ENCODE data around the gene ZNF513.
A peak's percentile ranks its signal among the peaks of the same experiment; 100 is the strongest.

ZNF513 gene

GRCh38 chr2:27381577-27382181 is 1.1 kb upstream of the ZNF513 start:
- DNase-seq = no peak

GRCh38 chr2:27379836-27380625 is 503 bp downstream of the ZNF513 start:
- peak; percentile 66 for DNase-seq

- no peak for DNase-seq
Observed at GRCh38 chr2:27379383-27379835, 1.1 kb downstream of the ZNF513 start.

- no peak for DNase-seq
Observed at GRCh38 chr2:27378809-27379290, 1.7 kb downstream of the ZNF513 start.

- no peak for DNase-seq
Observed at GRCh38 chr2:27378096-27378808, 2.3 kb downstream of the ZNF513 start.

GRCh38 chr2:27377618-27378095 is 2.9 kb downstream of the ZNF513 start:
- no peak for DNase-seq

- DNase-seq = no peak
Observed at GRCh38 chr2:27376866-27377617, 3.5 kb downstream of the ZNF513 start.

GRCh38 chr2:27376151-27376865 is 4.2 kb downstream of the ZNF513 start:
- DNase-seq = no peak

- DNase-seq = no peak
Observed at GRCh38 chr2:27375513-27376099, 4.9 kb downstream of the ZNF513 start.

- no peak for DNase-seq
Observed at GRCh38 chr2:27373567-27373966, 7.0 kb downstream of the ZNF513 start.

GRCh38 chr2:27372937-27373336 is 7.6 kb downstream of the ZNF513 start:
- no peak for DNase-seq

GRCh38 chr2:27370816-27371620 is 9.5 kb downstream of the ZNF513 start:
- DNase-seq = peak; percentile 74

- peak; percentile 100 for DNase-seq
Observed at GRCh38 chr2:27370026-27370815, 10.3 kb downstream of the ZNF513 start, which contains the start of the genes EIF2B4 and SNX17. Gene EIF2B4 (minus strand): TSS chr2:27370338. CDS start chr2:27370314, 24 bp downstream. Gene SNX17 (plus strand): TSS chr2:27370616. CDS start chr2:27370744, 128 bp downstream.

GRCh38 chr2:27369471-27370025 is 11.0 kb downstream of the ZNF513 start:
- DNase-seq = no peak

- DNase-seq = no peak
Observed at GRCh38 chr2:27363933-27364332, 16.6 kb downstream of the ZNF513 start.

GRCh38 chr2:27362678-27363420 is 17.7 kb downstream of the ZNF513 start:
- DNase-seq = no peak

GRCh38 chr2:27356382-27357181 is 24.0 kb downstream of the ZNF513 start, which contains the start of gene GTF3C2:
Gene GTF3C2 (minus strand): TSS chr2:27356764. CDS start chr2:27343554, 13,210 bp downstream.
- DNase-seq = peak; percentile 97

GRCh38 chr2:27356056-27356381 is 24.5 kb downstream of the ZNF513 start:
- DNase-seq = no peak
